ENCODE results near the gene ECI2.

GRCh38 chr6:4145083-4145482 lies 9.7 kb upstream of the ECI2 start:
- no peak for TF ChIP-seq MAX (IDR thresholded peaks at IDR 0.05; ENCODE audit: low read depth, low read length)
- no peak for TF ChIP-seq CTCF (IDR thresholded peaks at IDR 0.05; ENCODE audit: low read depth, low read length)
- no peak for TF ChIP-seq POLR2A (IDR thresholded peaks at IDR 0.05; ENCODE audit: extremely low read depth, insufficient read length)
- no peak for TF ChIP-seq MYC (IDR thresholded peaks at IDR 0.05; ENCODE audit: low read depth, low read length)
